Stimulated activated CD4-positive, alpha-beta T cell treated with anti-CD3 and anti-CD28 coated beads, Interleukin-1b, Interleukin-23, amount 100 ng/mL, for 48 hours (primary cell): Measurements from ENCODE around the gene SEMA3G.

Experiments
- DNase-seq: peaks from one replicate; pipeline ENCODE4 v3.0.0-alpha.2; 2020

The SEMA3G gene

DNA sequence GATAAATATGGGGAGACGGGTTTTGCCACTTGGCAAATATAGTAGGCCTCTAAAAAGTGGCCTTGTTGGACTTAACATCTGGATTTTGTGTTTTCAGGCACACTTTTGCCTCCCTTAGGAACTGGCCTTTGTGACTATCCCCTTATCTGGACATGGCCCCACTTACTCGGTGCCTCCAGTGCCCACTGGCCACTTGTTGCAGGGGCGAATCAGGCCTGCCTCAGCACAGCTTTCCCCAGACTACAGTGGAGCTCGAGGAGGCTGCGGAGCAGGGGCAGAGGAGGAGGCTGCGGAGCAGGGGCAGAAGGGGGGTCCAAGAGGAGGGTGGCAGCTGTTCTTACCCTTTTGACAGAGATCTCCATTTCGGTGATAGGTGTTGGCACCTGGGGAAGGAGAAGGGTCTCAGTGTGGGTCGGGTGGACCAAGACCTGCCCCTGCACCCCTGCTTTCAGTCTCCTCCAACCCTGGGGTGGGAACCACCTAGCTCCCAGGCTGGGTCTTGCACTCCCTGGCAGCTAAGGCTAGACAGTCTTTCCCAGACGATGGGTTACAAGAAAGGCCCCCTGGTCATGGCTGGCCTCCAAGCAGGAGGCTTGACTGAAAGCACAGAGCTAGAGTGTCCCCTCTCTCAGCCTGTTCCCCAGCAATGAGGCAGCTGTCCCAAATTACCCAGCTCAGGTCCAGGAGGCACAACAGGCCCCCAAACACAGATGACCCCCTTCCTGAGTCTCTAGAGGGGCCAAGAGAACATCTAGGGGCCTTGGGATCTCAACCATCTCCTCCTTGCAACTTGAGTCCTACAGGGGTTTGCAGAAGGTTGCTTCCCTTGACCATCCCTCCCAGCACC lies 6.1 kb downstream of the SEMA3G start:
- no peak for DNase-seq

DNA sequence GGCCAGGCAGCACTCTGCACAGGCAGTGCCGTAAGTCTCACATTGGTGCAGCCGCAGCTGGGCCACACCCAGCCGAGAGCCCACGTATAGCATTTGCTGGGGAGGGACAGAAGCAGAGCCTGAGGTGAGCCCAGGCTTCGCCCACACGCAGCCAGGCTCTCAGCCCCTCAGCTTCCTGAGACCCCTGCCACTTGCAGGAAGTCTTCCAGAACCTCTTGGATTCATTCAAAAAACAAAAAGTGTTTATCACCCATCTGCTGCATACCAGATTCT lies 6.9 kb downstream of the SEMA3G start:
- no peak for DNase-seq

DNA sequence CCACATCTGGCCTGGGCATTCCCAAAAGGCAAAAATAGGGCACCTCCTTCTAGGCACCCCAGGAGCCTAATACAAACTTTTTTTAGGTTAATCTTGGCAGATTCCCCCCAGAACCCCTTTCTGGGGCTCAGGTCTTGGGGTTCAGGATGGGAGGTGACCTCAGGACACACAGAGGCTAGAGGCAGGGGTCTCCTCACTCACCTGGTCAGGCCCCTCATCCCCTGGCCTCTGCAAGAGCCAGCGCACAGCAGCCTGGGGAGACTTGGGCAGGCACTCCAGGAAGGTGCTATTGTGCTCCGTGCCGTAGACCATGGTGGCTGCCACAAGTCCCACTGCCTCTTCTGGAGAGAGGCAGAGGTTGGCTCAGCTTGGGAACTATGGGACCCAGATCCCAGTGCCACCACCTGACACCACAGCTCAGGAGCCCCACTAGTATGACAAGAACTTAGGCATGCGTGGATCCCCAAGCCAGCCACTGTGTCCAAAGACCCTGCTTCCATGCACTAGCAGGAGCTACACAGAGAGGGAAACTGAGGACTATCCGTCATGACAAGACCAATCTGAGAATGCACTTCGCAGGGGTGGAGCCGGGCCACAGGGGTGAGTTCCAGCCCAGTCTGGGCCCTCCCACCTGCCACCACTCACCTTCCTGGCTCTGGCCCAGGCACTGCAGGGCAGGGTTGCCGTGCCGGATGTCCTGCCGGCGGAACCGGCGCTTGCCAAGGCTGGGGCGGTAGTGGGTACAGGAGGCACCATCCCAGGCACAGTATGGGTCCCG lies 7.4 kb downstream of the SEMA3G start:
- no peak for DNase-seq

DNA sequence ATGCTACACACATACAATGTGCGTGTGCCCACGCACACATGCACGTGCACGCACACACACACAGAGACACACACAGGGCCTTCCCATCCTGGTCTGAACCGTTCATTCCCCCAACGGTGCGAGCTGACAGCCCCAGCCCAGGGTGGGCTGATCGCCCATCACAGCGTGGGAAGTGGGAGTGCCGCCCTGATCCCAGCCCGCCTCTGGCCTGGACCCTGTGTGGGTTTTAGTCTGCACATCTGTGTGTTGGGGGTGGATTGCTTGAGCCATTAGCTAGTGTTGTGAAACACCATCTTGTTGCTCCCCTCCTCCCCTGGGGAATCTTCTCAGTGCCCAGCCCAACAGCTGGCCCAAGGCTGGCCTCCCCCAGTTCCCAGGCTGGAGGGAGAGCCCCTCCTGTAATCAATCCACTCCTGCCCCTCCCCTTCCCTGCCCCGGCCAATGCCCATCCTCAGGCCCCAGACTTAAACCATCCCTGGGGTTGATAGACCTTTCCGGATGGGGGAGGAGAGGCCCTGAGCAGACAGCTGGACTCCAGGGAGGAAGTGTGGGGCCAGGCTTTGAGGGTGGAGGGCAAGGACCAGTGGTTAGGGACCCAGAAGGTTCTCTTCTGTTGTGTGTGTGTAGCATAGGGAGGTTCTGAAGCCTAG lies 8.3 kb downstream of the SEMA3G start:
- no peak for DNase-seq

DNA sequence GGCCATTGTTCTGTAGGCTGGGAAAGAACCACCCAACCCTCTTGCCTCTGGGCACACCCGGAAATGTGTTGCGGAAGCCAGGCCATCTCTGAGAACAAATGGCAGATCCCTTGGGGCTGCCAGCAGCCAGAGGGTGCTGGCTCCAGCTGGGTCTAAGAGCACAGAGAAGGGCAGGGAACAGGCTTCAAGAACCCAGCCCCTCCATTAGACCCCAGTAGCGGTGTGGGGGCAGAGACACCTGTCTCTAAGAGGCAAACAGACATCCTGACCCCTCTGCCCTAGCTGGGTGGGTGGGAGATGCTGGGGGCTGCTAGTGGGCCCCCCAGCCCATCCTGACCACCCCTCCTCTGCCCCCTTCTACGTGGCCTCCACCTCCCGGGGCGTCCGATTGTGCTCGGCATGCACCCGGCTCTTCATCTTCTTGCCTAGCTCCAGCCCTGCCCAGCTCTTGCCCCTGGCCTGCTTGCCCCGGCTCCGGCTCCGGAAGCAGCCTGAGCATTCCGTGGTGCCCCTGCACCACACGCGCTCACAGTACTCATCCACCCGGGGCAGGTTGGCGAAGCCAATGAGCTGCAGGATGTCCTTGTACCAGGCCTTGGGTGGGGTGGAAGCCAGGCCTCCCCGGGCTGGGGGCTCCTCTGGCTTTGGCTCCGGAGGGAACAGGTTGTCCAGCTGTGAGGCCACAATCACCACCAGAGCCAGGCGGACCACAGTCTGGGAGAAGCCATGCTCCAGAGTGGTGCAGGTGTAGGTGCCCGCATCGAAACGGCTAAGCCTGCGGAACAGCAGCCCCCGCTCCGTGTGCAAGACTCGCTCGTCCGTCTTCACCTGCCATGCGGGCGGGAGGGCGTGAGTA lies 9.4 kb downstream of the SEMA3G start:
- no peak for DNase-seq

DNA sequence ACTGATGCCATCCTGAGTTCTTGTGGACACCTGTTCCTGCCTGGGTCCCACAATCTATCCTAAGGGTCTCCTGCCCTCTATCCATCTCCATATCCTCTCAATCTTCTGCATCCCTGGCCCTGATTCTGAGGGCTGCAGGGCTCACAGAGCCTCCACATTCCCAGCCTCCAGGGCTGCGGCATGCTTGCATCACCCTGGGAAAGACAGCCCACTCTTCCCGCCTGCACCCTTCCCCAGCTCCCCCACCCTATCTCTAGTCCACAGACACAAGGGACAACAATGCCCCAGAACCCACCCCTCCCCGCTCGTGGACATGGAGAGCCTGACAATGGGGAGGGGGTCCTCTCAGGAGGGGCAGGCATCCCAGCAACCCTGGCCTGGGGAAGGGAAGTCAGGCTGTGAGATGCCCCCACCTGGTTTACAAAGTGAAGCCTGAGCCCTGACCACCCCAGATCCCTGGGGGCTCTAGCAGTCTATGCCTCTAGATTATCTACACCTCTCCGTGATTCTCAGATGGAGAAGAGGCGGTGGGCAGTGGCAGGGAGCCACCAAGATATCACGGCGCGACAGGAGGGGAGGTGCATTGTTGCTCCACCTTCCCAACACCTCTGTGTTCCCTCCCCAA lies 10.3 kb downstream of the SEMA3G start:
- DNase-seq = no peak

DNA sequence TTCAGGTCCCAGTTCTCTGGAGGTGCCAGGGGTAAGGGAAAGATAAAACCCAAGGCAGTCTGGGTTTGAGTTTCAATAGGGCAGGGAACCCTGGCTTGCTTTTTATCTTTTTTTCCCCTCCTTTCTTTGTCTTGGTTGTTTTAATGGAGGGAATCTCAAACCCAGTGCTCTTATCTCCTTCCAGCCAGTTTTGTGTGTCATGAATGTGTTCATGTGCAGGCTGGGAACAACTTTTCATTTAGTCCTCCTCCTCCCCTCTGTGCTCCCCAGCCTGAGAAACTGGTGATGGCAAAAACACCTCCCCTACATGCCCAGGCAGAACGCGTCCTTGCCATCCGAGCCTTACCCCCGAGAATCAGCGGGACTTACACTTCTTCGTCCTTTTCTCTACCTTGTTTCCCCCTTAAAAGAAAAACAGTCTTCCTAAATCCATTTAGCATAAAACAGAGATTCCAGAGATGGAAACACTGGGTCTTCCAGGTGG lies 10.9 kb downstream of the SEMA3G start:
- no peak for DNase-seq

DNA sequence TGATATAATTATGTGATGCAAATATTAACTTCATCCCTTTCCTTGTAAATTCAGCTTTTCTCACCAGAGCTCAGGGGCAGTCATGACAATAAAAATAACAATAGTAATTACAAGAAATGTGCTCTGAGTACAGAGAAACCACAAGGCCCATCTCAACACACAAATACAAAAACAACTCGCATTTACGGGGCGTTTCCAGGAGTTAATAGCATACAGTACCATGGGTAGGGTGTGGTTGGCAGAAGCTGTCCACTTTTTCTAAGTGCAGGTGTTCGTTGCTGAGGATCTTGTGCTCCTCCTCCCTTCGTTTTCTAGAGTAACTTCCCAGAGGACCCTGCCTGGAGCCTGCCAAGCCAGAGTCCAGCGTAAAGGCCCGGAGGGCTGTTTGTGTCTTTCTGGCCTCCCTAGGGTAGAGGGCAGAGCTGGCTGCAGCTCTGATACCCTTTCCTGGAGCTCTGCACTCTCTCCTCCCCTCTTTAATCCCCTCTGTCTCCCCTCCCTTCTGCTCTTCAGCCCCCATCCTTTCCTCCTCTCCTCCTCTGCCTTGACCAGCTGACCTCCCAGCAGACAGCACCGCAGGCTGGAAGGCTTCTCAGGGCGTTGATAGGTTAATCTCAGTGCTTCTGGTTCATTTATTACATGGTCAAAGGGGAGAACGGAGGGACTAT lies 11.4 kb downstream of the SEMA3G start:
- no peak for DNase-seq

DNA sequence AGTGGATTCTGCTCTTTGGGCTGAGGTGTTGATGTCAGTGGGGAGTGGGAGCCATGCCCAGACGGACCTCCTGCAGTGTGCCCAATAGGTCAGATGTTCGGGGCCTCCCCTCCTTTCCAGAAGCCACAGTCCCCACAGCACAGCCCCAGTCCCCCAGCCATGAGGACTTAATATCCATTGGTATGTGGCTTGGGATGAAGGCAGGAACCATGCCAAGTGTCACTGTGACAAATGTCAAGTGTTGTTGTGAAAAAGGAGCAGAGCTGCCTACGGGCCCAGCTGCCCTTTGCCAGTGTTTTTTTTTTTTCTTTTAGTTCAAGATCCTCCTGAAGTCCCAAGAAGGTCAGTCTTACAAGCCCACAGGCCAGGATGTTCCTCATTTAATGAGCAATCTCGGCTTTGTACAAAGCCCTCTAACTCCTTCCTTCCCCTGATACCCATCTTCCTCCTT lies 12.2 kb downstream of the SEMA3G start:
- no peak for DNase-seq

DNA sequence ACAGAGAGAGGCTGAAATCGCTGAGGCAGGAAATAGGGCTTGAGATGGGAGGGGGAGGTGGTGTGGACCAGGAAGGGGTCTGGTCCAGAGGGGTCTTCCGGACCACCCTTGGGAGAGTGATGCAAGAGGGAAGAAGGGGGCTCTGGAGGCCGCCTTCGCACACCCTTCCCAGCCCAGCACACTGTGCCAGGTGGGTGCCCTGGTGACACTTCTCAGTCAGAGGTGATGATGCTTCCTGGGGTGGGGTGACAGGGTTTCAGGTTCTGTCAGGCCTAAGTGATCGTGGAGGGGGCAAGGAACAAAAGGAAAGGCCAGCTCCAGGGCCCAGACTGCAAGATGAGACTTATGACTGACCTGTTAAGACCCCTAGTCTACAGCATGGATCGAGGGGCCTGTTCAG lies 12.7 kb downstream of the SEMA3G start:
- no peak for DNase-seq

DNA sequence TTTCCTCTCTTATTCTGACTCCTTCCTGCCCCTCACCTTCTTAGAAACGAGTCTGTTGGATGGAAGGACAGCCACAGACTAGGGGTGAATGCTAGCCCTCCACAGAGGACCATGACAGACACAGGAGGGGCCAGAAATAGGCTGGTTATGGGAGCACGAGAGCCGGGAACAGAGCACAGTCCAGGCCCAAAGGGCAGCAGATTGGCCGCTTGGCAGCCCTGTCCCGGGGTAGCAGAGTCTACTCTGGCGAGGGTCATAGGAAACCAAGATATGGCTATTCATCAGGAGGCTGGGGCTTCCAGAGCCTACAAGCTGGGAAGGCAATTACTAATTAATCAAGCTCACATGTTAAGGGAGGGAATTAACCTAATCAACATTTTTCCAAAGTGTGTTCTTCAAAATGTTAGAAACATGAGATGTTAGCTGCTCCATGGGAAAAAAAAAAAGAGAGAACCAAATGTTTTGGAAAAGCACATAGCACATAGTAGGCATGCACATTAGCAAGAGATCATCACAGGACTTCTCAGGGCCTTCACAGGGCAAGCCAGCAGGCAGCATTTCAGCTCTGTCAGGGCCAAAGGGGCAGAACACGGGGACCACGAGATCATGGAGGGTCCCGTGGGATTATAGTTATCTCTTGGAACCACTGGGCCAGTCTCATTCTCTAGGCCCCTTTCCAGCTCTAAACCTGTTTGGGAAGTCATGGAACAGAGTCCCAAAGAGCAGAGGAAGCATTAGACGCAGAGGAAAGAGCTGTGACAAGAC lies 13.3 kb downstream of the SEMA3G start:
- no peak for DNase-seq

DNA sequence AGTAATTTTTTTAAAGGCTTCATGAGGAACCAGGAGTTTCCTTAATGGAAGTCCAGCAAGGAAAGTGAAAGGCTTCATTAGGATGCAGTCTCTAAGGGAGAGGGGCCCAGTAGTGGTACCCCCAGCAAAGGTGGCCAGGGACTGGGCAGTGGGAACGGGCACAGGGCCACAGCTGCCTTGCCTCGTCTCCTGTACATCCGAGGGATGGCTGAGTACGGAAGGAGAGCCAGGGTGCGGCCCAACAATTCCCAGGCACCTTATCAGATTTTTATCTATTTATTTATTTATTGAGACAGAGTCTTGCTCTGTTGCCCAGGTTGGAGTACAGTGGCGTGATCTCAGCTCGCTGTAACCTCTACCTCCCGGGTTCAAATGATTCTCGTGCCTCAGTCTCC lies 14.5 kb downstream of the SEMA3G start:
- no peak for DNase-seq

DNA sequence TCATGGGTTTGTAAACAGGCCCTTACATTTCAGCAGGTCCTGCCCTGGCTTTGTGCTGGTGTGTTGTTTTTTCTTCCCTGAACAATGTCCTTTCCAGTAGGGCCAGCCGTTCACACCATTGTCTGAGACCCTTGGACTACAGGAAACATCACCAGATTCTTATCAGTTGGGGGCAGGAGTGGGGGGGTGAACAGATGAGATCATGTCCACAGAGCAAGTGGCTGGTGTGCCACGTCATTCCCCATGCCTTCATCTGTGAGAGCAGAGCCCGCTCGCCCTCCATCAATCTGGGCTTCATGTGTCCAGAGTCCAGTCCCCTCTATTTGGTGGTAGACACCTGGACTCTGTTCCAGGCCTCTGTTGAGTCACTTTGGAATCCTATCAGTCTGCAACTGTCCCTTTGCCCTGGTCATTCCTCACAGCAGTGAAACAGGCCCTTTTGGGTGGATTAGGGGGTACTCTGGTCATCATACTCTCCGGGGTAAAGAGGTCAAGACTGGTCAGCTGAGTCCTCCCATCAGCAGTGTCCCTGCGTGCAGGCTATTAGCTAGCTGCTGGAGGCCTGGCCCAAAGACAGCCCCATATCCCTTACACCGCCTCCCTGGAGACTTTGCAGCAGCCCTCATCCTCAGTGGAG lies 15.0 kb downstream of the SEMA3G start:
- DNase-seq = no peak

DNA sequence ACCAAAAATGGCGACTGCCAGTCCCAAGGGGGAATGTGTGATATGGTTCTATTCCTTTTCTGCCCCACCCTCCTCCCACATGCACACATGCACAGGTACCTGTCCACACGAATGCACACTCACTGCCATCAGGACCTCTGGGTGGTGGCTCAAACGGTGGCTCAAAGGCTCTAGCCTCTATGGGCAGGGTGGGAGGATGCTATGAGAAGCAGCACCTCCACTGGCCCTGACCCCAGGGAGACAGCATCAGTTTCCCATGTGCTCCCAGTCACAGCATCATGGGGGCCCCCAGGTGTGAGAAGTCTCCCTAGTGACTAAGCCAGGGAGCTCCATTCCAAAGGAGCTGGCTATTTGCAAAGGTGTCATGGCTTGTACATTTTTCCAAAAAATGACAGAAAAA lies 15.9 kb downstream of the SEMA3G start:
- DNase-seq = no peak

DNA sequence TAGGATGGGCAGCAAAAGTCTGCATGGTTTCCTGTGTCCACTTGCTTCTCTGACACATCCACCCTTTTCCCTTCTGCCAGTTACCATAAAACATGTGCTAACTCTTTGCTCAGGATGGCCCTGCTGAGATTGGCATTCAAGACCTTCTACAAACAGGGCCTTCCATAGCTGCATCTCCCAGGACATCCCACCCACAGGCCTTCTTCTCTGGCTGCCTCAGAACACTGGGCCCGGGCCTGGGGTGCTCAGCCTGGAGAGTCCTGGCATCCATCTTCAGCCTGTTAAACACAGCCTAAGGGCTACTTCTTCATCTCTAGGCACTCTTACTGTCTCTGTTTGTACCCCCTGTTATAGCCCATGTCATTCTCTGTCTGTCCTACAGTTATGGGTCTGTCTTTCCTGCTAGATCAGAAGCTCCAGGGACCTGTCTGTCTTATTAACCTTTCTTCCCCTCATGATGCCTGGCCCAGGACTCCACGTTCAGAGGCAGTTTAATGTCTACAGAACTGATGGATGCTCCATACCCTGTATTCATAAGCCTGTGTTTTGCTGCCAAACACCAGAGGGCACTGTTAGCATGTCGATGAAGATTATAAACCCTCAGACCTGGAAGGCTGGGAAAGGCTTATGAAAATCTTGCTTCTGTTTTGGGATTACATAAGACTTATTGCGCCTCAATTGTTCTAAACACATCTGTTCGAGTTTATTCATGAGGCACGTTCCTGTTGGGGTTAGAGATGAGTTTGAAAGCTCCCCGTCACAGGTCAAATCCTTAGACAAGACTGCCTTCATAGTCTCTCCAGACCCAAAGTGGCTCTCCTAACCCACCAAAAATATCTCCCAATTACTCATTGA lies 16.5 kb downstream of the SEMA3G start:
- DNase-seq = no peak

DNA sequence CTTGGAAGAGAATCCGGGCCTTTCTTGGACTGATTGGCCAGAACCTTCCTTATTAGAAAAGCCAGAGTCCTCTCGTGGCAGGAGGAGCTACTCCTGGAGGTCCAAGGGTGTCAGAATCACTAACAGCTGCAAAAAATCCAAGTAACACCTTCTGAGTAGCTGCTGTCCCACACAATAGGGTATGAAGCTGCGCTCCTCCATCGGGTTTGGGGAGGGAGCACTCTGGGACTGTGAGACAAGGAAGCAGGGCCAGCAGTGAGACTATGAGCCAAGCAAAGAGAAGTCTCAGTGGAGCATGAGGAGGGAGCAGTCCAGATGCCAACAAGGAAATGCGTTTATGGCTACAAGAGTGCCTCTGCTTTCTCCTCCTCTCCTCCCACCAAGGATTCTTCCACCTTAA lies 21.7 kb downstream of the SEMA3G start:
- DNase-seq = no peak

DNA sequence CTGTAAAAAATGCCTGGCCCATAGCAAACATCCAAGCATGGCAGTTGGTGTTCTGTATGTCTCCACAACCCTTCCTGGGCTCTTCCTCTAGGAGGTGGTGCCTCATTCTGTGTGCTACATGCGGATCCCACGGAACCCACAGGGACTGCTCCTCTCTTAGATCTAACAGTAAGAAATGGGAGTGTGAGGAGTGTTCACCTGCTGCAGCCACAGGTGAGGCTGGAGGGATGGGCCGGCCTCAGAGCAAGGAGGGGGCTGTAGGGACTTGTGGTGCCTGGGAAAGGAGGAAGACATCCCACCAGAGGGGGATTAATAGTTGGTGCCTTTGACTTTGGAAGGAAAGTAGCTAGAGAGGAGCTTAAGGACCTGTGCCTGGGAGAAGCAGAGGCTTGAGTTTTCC lies 22.2 kb downstream of the SEMA3G start:
- no peak for DNase-seq

DNA sequence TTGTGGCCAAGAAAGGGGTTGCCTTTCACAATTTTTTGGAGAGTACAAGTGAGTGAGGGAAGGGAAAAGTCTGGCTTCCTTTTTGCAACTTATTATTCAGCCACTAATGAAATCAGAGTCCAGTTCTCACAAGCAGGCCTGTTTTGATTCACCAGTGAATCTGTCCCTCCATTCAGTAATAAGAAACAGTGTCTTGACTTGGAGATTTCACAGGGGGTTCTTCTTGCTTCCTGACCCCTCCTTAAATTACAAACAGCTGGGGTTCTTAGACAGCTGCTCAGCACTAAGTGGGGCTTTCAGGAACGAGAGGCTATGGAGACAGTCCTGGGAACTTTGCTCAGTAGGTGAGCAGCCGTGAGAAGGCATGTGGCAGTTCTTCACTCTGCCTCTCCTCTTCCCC lies 24.5 kb downstream of the SEMA3G start:
- no peak for DNase-seq

DNA sequence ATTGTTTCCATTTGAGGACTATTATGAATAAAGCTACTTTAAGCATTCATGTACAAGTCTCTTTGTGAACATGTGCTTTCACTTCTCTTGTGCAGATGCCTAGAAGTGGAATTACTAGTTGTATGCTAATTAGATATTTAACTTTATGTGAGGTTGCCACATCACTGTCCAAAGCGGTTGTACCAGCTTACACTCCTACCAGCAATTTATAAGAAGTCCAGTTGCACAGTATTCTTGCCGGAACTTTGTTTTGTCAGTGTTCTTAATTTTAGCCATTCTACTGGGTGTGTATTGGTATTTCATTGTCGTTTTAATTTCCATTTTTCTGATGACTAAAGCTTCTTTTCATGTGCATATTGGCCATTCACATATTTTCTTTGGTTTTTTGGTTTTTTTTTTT lies 29.1 kb downstream of the SEMA3G start:
- no peak for DNase-seq

DNA sequence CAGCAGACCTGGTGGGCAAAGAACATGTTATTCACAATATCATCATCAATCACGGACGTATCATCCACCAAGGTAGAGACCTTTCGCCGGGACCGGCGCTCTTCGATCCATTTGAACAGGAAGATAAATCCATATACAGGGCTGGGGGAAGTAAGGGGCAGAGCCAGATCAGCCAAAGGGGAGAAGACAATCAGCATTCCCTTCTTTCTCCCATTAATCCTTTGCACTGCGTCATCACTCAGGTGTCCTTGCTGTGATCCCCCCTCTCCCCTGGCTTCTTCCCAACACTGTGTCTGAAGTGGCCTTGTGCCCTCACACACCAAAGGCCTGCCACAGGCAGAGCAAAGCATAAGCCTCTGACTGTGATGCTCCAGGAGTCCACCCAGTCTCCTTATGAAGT lies 36.4 kb downstream of the SEMA3G start:
- no peak for DNase-seq
